GM19455 (cell line): ENCODE data around the gene TIE1.

ENCODE experiments used
- ATAC-seq: cut with Tn5 transposase; IDR thresholded peaks from one replicate; pipeline ENCODE4 v1.9.1; 2021; ENCODE audit not compliant: unreplicated experiment

TIE1 gene

DNA sequence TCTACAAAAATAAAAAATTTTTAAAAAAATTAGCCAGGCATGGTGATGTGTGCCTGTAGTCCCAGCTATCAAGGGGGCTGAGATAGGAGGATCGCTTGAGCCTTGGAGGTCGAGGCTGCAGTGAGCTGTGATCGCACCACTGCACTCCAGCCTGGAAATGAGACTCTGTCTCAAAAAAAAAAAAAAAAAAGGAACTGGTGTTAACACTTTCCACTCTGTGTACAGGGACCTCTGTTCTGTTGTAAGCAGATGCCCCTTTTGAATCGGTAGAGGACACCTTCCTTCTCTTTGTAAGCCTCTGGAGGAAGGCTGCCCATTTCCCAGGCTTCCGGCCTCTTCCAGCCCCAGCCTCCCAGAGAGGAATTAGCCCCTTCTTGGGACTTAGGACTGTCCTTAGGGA lies 8.1 kb upstream of the TIE1 start:
- no peak for ATAC-seq

- no peak for ATAC-seq
These were observed 7.6 kb upstream of the TIE1 start for GRCh38 chr1:43293176-43293575.

DNA sequence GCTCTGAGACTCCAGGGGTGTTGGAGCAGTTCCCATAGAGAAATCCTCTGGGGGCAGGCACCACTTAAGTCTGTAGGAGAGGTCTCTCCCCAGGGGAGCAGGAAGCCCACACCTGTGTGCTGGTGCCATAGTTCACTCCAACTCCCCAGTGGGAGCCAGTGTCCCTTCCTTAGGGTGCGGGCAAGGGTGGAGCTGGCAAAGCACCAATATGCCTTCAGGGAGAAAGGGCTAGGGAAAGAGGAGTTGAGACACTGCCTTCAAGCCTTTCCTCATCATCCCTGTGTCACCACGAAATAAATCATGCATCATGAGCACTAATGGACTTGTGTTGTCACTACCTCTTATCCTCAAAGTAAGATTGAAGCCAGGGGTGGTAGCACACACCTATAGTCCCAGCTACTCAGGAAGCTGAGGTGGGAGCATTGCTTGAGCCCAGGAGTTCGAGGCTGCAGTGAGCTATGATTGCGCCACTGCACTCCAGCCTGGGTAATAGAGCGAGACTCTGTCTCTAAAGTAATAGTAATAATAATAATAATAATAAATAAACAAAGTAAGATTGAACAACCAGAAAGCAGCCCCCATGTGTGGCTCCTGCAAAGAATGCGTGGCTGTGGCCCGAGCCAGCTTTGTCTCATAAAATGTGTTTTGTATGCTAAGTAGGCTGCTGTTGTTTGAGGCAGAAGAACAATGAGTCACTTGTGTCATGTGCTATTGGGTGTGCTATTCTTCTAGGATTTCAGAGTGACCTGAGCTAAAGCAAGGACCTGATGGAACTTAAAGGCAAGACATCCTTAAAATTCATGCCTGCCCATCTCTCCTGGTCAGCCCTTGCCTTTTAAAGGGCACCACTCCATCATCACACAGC lies 6.7 kb upstream of the TIE1 start:
- no peak for ATAC-seq

- no peak for ATAC-seq
These were observed 6.0 kb upstream of the TIE1 start for GRCh38 chr1:43294761-43295160.

DNA sequence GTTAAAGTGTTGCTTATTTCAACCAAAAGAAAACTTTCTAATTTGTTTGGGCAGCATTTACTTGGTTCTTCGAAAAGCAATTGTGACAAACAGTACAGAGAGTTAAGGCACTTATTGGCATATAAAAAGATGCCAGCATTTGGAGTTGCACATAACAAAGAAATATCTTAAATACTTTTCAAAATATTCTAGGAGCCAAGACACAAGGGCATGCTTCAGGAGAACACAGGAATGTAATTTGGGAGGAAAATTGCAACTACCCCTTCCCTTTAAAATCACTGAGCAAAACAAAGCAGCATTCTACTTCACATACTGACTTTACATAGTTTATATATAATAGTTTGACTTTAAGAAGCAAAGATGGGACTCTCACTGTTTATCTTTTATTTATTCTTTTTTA lies 4.6 kb upstream of the TIE1 start:
- no peak for ATAC-seq

DNA sequence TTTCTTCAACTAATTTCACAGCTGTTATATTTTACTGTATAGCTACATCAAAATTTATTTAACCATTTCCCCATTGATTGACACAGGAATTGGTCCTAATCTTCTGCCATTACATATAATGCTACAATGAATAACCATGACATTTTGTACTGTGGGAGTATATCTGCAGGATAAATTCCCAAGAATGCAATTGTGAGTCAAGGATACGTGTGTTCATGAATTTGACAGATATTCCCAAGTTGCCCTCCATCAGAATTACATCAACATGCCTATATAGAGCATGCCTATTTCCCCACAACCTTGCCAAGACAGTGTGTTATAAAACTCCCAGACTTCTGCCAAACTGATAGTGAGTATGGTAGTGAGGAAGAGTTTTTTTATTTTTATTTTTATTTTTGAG lies 2.7 kb upstream of the TIE1 start:
- no peak for ATAC-seq

DNA sequence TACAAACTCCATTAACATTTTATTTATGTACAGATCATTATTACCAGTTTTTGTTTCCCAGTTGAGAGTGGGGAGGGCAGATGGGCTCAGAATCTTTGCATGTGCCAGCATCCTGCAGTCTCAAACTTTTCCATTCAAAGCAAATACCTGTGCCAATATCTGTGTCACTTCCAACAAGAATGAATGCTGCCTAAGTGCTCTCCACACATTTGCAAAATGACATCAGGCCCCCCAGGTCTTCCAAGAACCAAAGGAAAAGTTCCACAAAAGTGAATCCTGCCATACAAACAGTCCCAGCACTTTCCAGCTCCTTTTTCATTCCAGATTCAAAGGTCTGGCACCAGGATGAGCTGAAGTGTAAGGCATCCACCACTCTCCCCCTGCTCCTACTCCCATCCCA lies 1.7 kb upstream of the TIE1 start:
- ATAC-seq = no peak

- ATAC-seq = no peak
These were observed 1.4 kb downstream of the TIE1 start for GRCh38 chr1:43302201-43302600.

- ATAC-seq = no peak
These were observed 2.1 kb downstream of the TIE1 start for GRCh38 chr1:43302721-43303470.

- ATAC-seq = no peak
These were observed 2.9 kb downstream of the TIE1 start for GRCh38 chr1:43303471-43304313.

DNA sequence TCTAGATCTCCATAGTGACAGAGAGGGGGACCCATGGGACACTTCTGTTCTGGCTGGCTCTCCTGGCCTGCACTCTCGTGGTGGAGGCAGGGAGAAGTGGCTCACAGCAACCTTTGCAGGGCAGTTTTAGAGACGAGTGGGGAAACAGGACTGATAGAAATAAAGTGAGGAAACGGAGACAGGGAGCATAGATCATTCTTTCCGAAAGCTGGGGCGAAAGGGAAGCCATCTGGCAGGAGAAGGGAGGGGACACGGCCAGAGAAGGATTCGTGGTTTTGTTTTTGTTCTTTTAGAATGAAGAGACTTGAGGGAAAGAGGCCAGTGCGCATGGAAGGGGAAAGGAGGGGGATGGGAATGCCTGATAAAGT lies 3.5 kb downstream of the TIE1 start:
- ATAC-seq = no peak

- no peak for ATAC-seq
These were observed 4.1 kb downstream of the TIE1 start for GRCh38 chr1:43304771-43305300.

- ATAC-seq = no peak
These were observed 4.7 kb downstream of the TIE1 start for GRCh38 chr1:43305461-43305860.

DNA sequence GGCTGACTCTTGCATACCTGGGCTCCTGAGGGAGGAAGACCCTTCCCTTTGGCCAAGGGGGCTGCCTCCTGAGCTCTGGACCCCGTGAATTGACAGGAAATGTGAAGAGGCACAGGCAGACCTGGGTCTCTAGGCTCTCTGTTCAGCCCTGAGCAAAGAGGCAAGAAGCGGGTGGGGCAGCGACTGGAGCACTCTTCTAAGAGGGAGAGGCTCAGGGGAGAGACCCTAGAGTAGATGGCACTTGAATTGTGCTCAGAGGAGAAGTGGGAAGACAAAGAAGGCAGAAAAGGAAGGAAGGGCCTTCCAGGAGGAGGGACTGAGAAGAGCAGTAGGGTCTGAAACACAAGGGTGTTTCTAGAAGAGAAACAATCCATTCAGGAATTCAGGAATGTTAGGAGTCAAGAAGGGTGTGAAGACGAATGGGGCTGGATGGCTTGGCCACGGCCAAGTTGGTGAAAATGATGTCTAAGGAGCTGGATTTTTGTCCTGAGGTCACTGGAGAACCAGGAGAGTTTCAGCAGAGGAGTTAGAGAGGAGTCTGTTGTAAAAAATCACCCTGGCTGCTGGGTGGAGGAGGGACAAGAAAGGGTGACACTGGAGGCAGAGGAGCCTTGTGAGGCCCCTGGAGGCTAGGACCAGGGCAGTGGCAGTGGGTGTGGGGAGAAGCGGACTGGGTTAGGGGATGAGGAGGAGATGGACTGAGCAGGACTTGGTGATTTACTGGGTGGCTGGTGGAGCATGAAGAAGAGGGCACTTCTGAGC lies 5.3 kb downstream of the TIE1 start:
- no peak for ATAC-seq

DNA sequence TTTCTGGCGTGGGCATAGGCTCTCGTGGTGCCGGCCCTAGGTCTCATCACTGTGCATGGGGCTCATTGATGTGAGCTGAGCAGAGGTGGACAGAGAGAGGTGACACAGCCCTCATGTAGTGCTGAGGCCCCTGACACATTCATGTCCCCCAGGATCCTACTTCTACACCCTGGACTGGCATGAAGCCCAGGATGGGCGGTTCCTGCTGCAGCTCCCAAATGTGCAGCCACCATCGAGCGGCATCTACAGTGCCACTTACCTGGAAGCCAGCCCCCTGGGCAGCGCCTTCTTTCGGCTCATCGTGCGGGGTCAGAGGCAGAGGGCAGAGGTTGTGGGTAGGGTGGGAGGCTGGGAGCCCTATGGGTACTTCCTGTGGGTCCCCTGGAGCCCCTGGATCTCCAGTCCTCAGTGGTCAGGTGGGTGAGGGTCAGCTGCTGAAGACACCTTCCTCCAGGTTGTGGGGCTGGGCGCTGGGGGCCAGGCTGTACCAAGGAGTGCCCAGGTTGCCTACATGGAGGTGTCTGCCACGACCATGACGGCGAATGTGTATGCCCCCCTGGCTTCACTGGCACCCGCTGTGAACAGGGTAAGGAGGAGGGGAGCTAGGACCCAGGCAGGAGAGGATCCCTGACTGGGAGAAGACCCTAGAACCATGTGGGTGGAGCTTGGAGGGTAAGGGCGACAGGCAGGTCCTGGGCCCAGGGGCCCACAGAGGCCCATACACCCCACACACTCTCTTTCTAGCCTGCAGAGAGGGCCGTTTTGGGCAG lies 6.1 kb downstream of the TIE1 start:
- no peak for ATAC-seq

DNA sequence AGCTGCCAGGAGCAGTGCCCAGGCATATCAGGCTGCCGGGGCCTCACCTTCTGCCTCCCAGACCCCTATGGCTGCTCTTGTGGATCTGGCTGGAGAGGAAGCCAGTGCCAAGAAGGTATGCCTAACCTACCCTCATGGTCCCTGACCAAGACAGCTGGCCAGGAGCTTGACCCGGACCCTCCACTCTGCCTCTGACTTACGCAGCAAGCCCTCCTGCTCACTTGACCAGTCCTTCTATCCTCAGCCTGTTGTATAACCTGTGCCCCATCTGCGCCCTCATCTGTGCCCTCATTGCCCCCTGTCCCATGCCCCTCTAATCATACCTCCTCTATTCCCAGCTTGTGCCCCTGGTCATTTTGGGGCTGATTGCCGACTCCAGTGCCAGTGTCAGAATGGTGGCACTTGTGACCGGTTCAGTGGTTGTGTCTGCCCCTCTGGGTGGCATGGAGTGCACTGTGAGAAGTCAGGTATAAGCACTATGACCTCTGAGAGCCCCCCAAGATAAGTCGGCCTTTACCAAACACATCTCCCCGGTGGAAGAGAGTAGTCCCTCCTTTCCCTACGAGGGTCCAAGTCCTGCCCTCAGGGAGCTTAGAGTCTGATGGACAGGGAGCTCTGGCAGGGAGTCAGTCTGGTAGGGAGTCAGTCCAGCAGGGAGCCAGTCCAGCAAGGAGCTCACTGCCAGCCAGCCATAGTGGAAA lies 6.8 kb downstream of the TIE1 start:
- ATAC-seq = no peak

DNA sequence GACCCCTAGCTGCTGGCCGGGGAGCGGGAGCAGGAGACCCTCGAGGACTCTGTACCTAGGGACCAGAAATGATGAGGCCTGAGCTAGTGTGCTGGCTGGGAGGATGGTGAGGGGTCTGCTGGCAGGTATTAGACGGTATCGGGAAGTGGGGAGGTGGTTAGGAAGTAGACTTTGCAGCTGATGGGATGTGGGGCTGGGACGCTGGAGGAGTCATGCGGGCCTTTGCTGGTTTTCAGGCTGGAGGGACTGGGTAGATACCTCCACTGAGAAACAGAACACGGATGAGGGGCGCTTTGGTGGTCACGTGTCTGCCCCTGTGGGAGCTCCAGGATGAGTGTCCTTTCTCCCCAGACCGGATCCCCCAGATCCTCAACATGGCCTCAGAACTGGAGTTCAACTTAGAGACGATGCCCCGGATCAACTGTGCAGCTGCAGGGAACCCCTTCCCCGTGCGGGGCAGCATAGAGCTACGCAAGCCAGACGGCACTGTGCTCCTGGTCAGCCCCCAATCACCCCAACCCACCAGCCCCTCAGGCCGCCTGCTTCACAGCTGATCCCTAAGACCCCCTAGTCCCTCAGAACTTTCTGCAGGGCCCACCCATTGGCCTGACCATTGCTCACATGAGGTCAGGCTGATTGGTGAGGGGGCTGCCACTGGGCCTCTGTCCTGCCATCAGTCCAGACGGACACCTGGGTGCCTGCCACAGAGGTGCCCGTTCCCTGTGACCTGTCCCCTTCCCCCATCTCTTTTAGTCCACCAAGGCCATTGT lies 8.0 kb downstream of the TIE1 start:
- no peak for ATAC-seq

GRCh38 chr1:43309405-43310025 lies 8.7 kb downstream of the TIE1 start:
- ATAC-seq = no peak
